IMR-90 (cell line): ENCODE results near the gene ASH1L. TPM values are rescaled to one million over a fixed set of nuclear protein-coding genes. Genes with fewer than 3 reads are reported as not detected.

Experiments used
- ATAC-seq: fragments of 200-7000 bp; cut with Tn5 transposase; 2 replicates; pipeline ENCODE4 v1.9.1; 2020; ENCODE audit warnings: low read depth, mild to moderate bottlenecking, moderate library complexity
- BruUV-seq: library from RNA; stranded (reverse); fragments of 400-500 nt; replicated peaks from 2 replicates; lab custom pipeline; 2021; lab: Mats Ljungman, UMichigan
- CTCF ChIA-PET: fragments of 300-600 bp; formaldehyde crosslinking; extraction: SDS; loops from one replicate; lab custom pipeline; 2021; ENCODE audit warnings: antibody characterized with exemption; lab: Yijun Ruan, JAX
- POLR2A ChIA-PET: fragments of 300-600 bp; sonication (Branson Sonifier 250); formaldehyde crosslinking; loops from one replicate; lab custom pipeline; 2022; ENCODE audit warnings: antibody characterized with exemption; ENCODE audit not compliant: unreplicated experiment; lab: Charles Lee
- DNase-seq: peaks from one replicate; pipeline ENCODE4 v3.0.0; 2013
- H2AFZ ChIP-seq: replicated peaks from 2 replicates; pipeline ENCODE3; 2013; ENCODE audit warnings: low read length, mild to moderate bottlenecking; ENCODE audit not compliant: poor library complexity
- H2AK5ac ChIP-seq: 2 replicates; pipeline ENCODE4 v1.6.1; 2013; ENCODE audit warnings: low read depth, low read length, inconsistent platforms
- H2AK9ac ChIP-seq: replicated peaks from 2 replicates; pipeline ENCODE3; 2013; ENCODE audit warnings: mild to moderate bottlenecking, low read depth, low read length, moderate library complexity; ENCODE audit not compliant: poor library complexity
- H2BK120ac ChIP-seq: 2 replicates; pipeline ENCODE4 v1.6.1; 2013; ENCODE audit warnings: low read depth, low read length, inconsistent platforms
- H2BK15ac ChIP-seq: 3 replicates; pipeline ENCODE4 v1.6.1; 2013; ENCODE audit warnings: low read depth, low read length, inconsistent platforms
- H2BK20ac ChIP-seq: 2 replicates; pipeline ENCODE4 v1.6.1; 2013; ENCODE audit warnings: low read depth, mild to moderate bottlenecking, inconsistent platforms, low read length, moderate library complexity
- H2BK5ac ChIP-seq: 2 replicates; pipeline ENCODE4 v1.6.1; 2013; ENCODE audit warnings: mild to moderate bottlenecking, low read depth, low read length, inconsistent platforms; ENCODE audit not compliant: poor library complexity, severe bottlenecking
- H3K14ac ChIP-seq: replicated peaks from 2 replicates; pipeline ENCODE4 v1.6.1; 2013; ENCODE audit warnings: low read depth, low read length, inconsistent platforms
- H3K18ac ChIP-seq: 2 replicates; pipeline ENCODE4 v1.6.1; 2013; ENCODE audit warnings: low read depth, low read length, control low read depth
- H3K23ac ChIP-seq: 2 replicates; pipeline ENCODE4 v1.6.1; 2013; ENCODE audit warnings: low read depth, low read length, inconsistent platforms
- H3K27ac ChIP-seq: 2 replicates; pipeline ENCODE4 v1.5.1; 2013; ENCODE audit warnings: mild to moderate bottlenecking, control low read depth, low read length; ENCODE audit not compliant: insufficient read depth
- H3K27me3 ChIP-seq: 2 replicates; pipeline ENCODE4 v1.6.1; 2013; ENCODE audit warnings: low read length; ENCODE audit not compliant: control insufficient read depth, insufficient read depth
- H3K36me3 ChIP-seq: 2 replicates; pipeline ENCODE4 v1.6.1; 2013; ENCODE audit warnings: low read length, mixed read lengths; ENCODE audit not compliant: control insufficient read depth, insufficient read depth
- H3K4ac ChIP-seq: 2 replicates; pipeline ENCODE4 v1.6.1; 2013; ENCODE audit warnings: low read depth, low read length, inconsistent platforms
- H3K4me1 ChIP-seq: 2 replicates; pipeline ENCODE4 v1.6.1; 2013; ENCODE audit warnings: low read length, mixed read lengths; ENCODE audit not compliant: control insufficient read depth, insufficient read depth
- H3K4me2 ChIP-seq: 2 replicates; pipeline ENCODE4 v1.6.1; 2013; ENCODE audit warnings: low read depth, mild to moderate bottlenecking, control low read depth, low read length, moderate library complexity
- H3K4me3 ChIP-seq: 2 replicates; pipeline ENCODE4 v1.5.1; 2013; ENCODE audit warnings: low read depth, mild to moderate bottlenecking, control low read depth, low read length, moderate library complexity; ENCODE audit not compliant: insufficient read depth
- H3K56ac ChIP-seq: 2 replicates; pipeline ENCODE4 v1.6.1; 2013; ENCODE audit warnings: low read length, inconsistent platforms; ENCODE audit not compliant: insufficient read depth; ENCODE audit errors: extremely low read depth
- H3K79me1 ChIP-seq, 2 experiments: 2 replicates each; pipeline ENCODE4 v1.6.1; 2013; ENCODE audit warnings: low read length in 2 of 2, inconsistent platforms in 1 of 2, low read depth in 1 of 2
- H3K9ac ChIP-seq: 2 replicates; pipeline ENCODE4 v1.6.1; 2013; ENCODE audit warnings: low read depth, low read length, control low read depth
- H3K9me1 ChIP-seq: 2 replicates; pipeline ENCODE4 v1.6.1; 2013; ENCODE audit warnings: low read length, inconsistent platforms; ENCODE audit not compliant: insufficient read depth
- H3K9me3 ChIP-seq: 2 replicates; pipeline ENCODE4 v1.6.1; 2013; ENCODE audit warnings: low read length; ENCODE audit not compliant: control insufficient read depth, insufficient read depth
- H4K20me1 ChIP-seq: 2 replicates; pipeline ENCODE4 v1.6.1; 2013; ENCODE audit warnings: low read length, inconsistent platforms; ENCODE audit not compliant: insufficient read depth
- H4K5ac ChIP-seq: 2 replicates; pipeline ENCODE4 v1.6.1; 2013; ENCODE audit warnings: mild to moderate bottlenecking, low read depth, low read length, control low read depth
- H4K8ac ChIP-seq, 2 experiments: 2 replicates each; pipeline ENCODE4 v1.6.1; 2013; ENCODE audit warnings: low read depth in 2 of 2, low read length in 2 of 2, control low read depth in 1 of 2, inconsistent platforms in 1 of 2
- H4K91ac ChIP-seq: 2 replicates; pipeline ENCODE4 v1.6.1; 2013; ENCODE audit warnings: low read depth, low read length, inconsistent platforms; ENCODE audit not compliant: insufficient read depth
- CEBPB ChIP-seq: IDR thresholded peaks from 2 replicates; pipeline ENCODE4 v1.6.1; 2012; ENCODE audit warnings: low read depth, low read length, improper control_type of control experiment
- MXI1 ChIP-seq: IDR thresholded peaks from 2 replicates; pipeline ENCODE4 v1.6.1; 2012; ENCODE audit warnings: low read depth, mild to moderate bottlenecking, low read length, moderate library complexity, borderline replicate concordance
- NFE2L2 ChIP-seq: fragments of 150-350 bp; IDR thresholded peaks from 2 replicates; pipeline ENCODE4 v1.6.1; 2016; ENCODE audit warnings: low read depth, mild to moderate bottlenecking, low read length
- POLR2A ChIP-seq: IDR thresholded peaks from 2 replicates; pipeline ENCODE4 v1.6.1; 2012; ENCODE audit warnings: mild to moderate bottlenecking, low read depth, low read length
- RAD21 ChIP-seq: IDR thresholded peaks from 2 replicates; pipeline ENCODE4 v1.6.1; 2012; ENCODE audit warnings: low read length, improper control_type of control experiment
- RFX5 ChIP-seq: IDR thresholded peaks from 2 replicates; pipeline ENCODE4 v1.8.0; 2012; ENCODE audit warnings: low read depth, mild to moderate bottlenecking, low read length, moderate library complexity
- WGBS, 2 experiments: methylation state at CpG; one replicate each; pipeline versions ENCODE4 v1.1.5 to v1.1.7; 2013; ENCODE audit warnings: missing lambda C conversion rate in 2 of 2; ENCODE audit not compliant: insufficient read length in 1 of 2; ENCODE audit errors: extremely low coverage in 2 of 2; 5-methylcytosine and 5-hydroxymethylcytosine counted together
- dilution Hi-C: fragments of 300-500 bp; cut with HindIII; formaldehyde crosslinking; loops from one replicate; pipeline ENCODE4 v1.14.3; 2018; ENCODE audit warnings: low sequenced_read_pairs; ENCODE audit not compliant: unreplicated experiment
- in situ Hi-C: fragments of 300-500 bp; cut with MboI; formaldehyde crosslinking; loops from 3 replicates; pipeline ENCODE4 v1.14.3; 2019; ENCODE audit warnings: low sequenced_read_pairs, inconsistent platforms, mixed read lengths
- intact Hi-C: fragments of 100-400 bp; cut with micrococcal nuclease; formaldehyde crosslinking; loops from 2 replicates; pipeline ENCODE4 v1.10.0; 2022
- polyA plus RNA-seq, 3 experiments: library from polyadenylated mRNA; depleted of rRNA; stranded (reverse); fragments of >200 nt; gene quantifications; 2 replicates each; pipeline ENCODE4 v1.2.3, GENCODE V29; 2012; ENCODE audit warnings: low replicate concordance in 1 of 3
- total RNA-seq: library from RNA; depleted of rRNA; stranded (reverse); fragments of >200 nt; gene quantifications from 2 replicates; pipeline ENCODE4 v1.2.3, GENCODE V29; 2012
- TF ChIP-seq, protein P1 (sequence below): conservative IDR thresholded peaks from 2 replicates; pipeline ENCODE4 v1.5.1; 2012; ENCODE audit warnings: mild to moderate bottlenecking, low read depth, low read length, improper control_type of control experiment
- TF ChIP-seq, protein P2 (sequence below): fragments of 150-350 bp; IDR thresholded peaks from 2 replicates; pipeline ENCODE4 v1.6.1; 2017; ENCODE audit warnings: mild to moderate bottlenecking, antibody characterized with exemption, low read length, low read depth

Gene ASH1L
- total and polyA plus RNA-seq, 2 of the 4 experiments (the other 2 are of a cell fraction), result 13.7 to 18.5 TPM

DNA sequence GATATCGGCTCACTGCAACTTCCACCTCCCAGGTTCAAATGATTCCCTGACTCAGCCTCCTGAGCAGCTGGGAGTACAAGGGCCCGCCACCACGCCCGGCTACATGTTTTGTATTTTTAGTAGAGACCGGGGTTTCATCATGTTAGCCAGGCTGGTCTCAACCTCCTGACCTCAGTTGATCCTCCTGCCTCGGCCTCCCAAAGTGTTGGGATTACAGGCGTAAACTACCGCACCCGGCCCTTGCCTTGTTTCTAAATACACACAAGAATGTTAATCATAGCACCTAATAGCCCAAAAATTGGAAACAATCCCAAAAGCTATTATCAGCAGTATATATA is 46.3 kb upstream of the ASH1L start:
- Histone ChIP-seq H3K4me1 (no peaks in the 10 kb centered on the region), H3K23ac (no peak overlapping the region), H3K14ac (no peak overlapping the region), H3K9me3 (no peaks in the 10 kb centered on the region), H2BK20ac (no peak overlapping the region), H3K18ac (no peak overlapping the region), H3K9me1 (no peaks in the 10 kb centered on the region), H4K20me1 (no peaks in the 10 kb centered on the region), H2AFZ (no peak overlapping the region), H2BK5ac (no peak overlapping the region), H3K27ac (no peak overlapping the region), H3K4me3 (no peak overlapping the region), H3K27me3 (no peaks in the 10 kb centered on the region), H3K36me3 (peaks cover 11% of the 10 kb centered on the region; the same call in 1 of the 2 replicates), H2AK5ac (peak overlapping the region; percentile 28; the same call in 1 of the 2 replicates), H2AK9ac (peak overlapping the region; percentile 55), H2BK15ac (no peak overlapping the region), H3K9ac (no peak overlapping the region), H2BK120ac (no peak overlapping the region), H4K91ac (no peak overlapping the region), H3K4ac (no peak overlapping the region), H4K5ac (no peak overlapping the region), H3K79me1 (no peaks in the 10 kb centered on the region), H4K8ac (peak overlapping the region in 1 of 2 experiments; percentile 42; a peak in 1 of 4 replicates), H3K56ac (no peak overlapping the region), H3K4me2 (no peak overlapping the region)
- intact Hi-C loops (loop anchor here (5.0 kb wide), 1 partner anchor 38 kb away; no protein-coding TSS in a partner anchor), dilution Hi-C loops (no loop called here), in situ Hi-C loops (no loop called here)
- TF ChIP-seq, protein P1, sequence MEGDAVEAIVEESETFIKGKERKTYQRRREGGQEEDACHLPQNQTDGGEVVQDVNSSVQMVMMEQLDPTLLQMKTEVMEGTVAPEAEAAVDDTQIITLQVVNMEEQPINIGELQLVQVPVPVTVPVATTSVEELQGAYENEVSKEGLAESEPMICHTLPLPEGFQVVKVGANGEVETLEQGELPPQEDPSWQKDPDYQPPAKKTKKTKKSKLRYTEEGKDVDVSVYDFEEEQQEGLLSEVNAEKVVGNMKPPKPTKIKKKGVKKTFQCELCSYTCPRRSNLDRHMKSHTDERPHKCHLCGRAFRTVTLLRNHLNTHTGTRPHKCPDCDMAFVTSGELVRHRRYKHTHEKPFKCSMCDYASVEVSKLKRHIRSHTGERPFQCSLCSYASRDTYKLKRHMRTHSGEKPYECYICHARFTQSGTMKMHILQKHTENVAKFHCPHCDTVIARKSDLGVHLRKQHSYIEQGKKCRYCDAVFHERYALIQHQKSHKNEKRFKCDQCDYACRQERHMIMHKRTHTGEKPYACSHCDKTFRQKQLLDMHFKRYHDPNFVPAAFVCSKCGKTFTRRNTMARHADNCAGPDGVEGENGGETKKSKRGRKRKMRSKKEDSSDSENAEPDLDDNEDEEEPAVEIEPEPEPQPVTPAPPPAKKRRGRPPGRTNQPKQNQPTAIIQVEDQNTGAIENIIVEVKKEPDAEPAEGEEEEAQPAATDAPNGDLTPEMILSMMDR, result no peak
- TF ChIP-seq RAD21 (no peak), CEBPB (no peak), NFE2L2 (no peak), RFX5 (no peak), POLR2A (no peak), MXI1 (no peak)
- TF ChIP-seq, protein P2, sequence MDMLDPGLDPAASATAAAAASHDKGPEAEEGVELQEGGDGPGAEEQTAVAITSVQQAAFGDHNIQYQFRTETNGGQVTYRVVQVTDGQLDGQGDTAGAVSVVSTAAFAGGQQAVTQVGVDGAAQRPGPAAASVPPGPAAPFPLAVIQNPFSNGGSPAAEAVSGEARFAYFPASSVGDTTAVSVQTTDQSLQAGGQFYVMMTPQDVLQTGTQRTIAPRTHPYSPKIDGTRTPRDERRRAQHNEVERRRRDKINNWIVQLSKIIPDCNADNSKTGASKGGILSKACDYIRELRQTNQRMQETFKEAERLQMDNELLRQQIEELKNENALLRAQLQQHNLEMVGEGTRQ, result no peak
- WGBS, 2 experiments, result 100% methylated on average over 3 of the region's 9 CpGs; no CpG with 5 or more reads in 1 of the 2 experiments
- no peak for ATAC-seq
- no peak for DNase-seq
- CTCF ChIA-PET, result no interaction called here
- POLR2A ChIA-PET, result interaction anchor here (0.7 kb wide), 1 partner anchor 386 kb away, joined by 9 read pairs; no protein-coding TSS in a partner anchor
- no TSS peak for BruUV-seq
